ENCODE results near the gene UNC45B.
"Not testable (repeated sequence)": the region's sequence is repeated elsewhere in the genome, so short reads cannot be mapped to it uniquely, and the experiment has no call there.

UNC45B gene

GRCh38 chr17:35142467-35142796 lies 5.2 kb upstream of the UNC45B start:
- no peak overlapping the region for H3K27ac ChIP-seq (ENCODE audit: low read length)
- H3K4me3 ChIP-seq (ENCODE audit: low read length in 2 of 2): peak overlapping the region; percentile 85 to 96
- no peaks in the 10 kb centered on the region for H3K27me3 ChIP-seq (ENCODE audit: control insufficient read depth in 1 of 2, insufficient read depth in 2 of 2, low read length in 2 of 2)
- peak overlapping the region in 1 of 2 donors; percentile 76 for H3K9ac ChIP-seq (ENCODE audit: low read length in 2 of 2)
- H3K9me3 ChIP-seq (ENCODE audit: control insufficient read depth in 2 of 2, low read length in 2 of 2): no peaks in the 10 kb centered on the region
- peaks cover 12% of the 10 kb centered on the region for H3K4me1 ChIP-seq (ENCODE audit: control insufficient read depth, insufficient read depth, low read length)
- peaks cover 9 to 15% of the 10 kb centered on the region in 2 donors for H3K36me3 ChIP-seq (ENCODE audit: control insufficient read depth in 2 of 2, insufficient read depth in 2 of 2, low read length in 2 of 2)

- Histone ChIP-seq H3K9ac (ENCODE audit: low read length in 2 of 2) (no peak overlapping the region), H3K36me3 (ENCODE audit: control insufficient read depth in 2 of 2, insufficient read depth in 2 of 2, low read length in 2 of 2) (peaks cover 0 to under 1% of the 10 kb centered on the region in 2 donors), H3K9me3 (ENCODE audit: control insufficient read depth in 2 of 2, low read length in 2 of 2) (no peaks in the 10 kb centered on the region), H3K4me3 (ENCODE audit: low read length in 2 of 2) (no peak overlapping the region), H3K27me3 (ENCODE audit: control insufficient read depth in 1 of 2, insufficient read depth in 2 of 2, low read length in 2 of 2) (no peaks in the 10 kb centered on the region), H3K4me1 (ENCODE audit: control insufficient read depth, insufficient read depth, low read length) (peaks cover 14% of the 10 kb centered on the region), H3K27ac (ENCODE audit: low read length) (no peak overlapping the region)
These were observed 2.8 kb upstream of the UNC45B start for GRCh38 chr17:35144840-35145239.

GRCh38 chr17:35146214-35146833 lies 1.3 kb upstream of the UNC45B start:
- Histone ChIP-seq H3K9ac (ENCODE audit: low read length in 2 of 2) (no peak overlapping the region), H3K4me1 (ENCODE audit: control insufficient read depth, insufficient read depth, low read length) (peaks cover 10% of the 10 kb centered on the region), H3K36me3 (ENCODE audit: control insufficient read depth in 2 of 2, insufficient read depth in 2 of 2, low read length in 2 of 2) (no peaks in the 10 kb centered on the region), H3K27me3 (ENCODE audit: control insufficient read depth in 1 of 2, insufficient read depth in 2 of 2, low read length in 2 of 2) (no peaks in the 10 kb centered on the region), H3K27ac (ENCODE audit: low read length) (no peak overlapping the region), H3K9me3 (ENCODE audit: control insufficient read depth in 2 of 2, low read length in 2 of 2) (no peaks in the 10 kb centered on the region), H3K4me3 (ENCODE audit: low read length in 2 of 2) (no peak overlapping the region)

GRCh38 chr17:35148144-35148543 lies 527 bp downstream of the UNC45B start:
- Histone ChIP-seq H3K9me3 (ENCODE audit: control insufficient read depth in 2 of 2, low read length in 2 of 2) (no peaks in the 10 kb centered on the region), H3K4me1 (ENCODE audit: control insufficient read depth, insufficient read depth, low read length) (peaks cover 6% of the 10 kb centered on the region), H3K36me3 (ENCODE audit: control insufficient read depth in 2 of 2, insufficient read depth in 2 of 2, low read length in 2 of 2) (no peaks in the 10 kb centered on the region), H3K4me3 (ENCODE audit: low read length in 2 of 2) (no peak overlapping the region), H3K27ac (ENCODE audit: low read length) (no peak overlapping the region), H3K27me3 (ENCODE audit: control insufficient read depth in 1 of 2, insufficient read depth in 2 of 2, low read length in 2 of 2) (peaks cover 0 to 2% of the 10 kb centered on the region in 2 donors), H3K9ac (ENCODE audit: low read length in 2 of 2) (no peak overlapping the region)

- H3K27ac ChIP-seq (ENCODE audit: low read length): no peak overlapping the region
- no peaks in the 10 kb centered on the region for H3K9me3 ChIP-seq (ENCODE audit: control insufficient read depth in 2 of 2, low read length in 2 of 2)
- H3K9ac ChIP-seq (ENCODE audit: low read length in 2 of 2): no peak overlapping the region
- no peaks in the 10 kb centered on the region for H3K36me3 ChIP-seq (ENCODE audit: control insufficient read depth in 2 of 2, insufficient read depth in 2 of 2, low read length in 2 of 2)
- H3K4me3 ChIP-seq (ENCODE audit: low read length in 2 of 2): no peak overlapping the region
- peaks cover 0 to 2% of the 10 kb centered on the region in 2 donors for H3K27me3 ChIP-seq (ENCODE audit: control insufficient read depth in 1 of 2, insufficient read depth in 2 of 2, low read length in 2 of 2)
- H3K4me1 ChIP-seq (ENCODE audit: control insufficient read depth, insufficient read depth, low read length): peaks cover 6% of the 10 kb centered on the region
These were observed 2.3 kb downstream of the UNC45B start for GRCh38 chr17:35149941-35150340.

GRCh38 chr17:35151080-35151479 lies 3.5 kb downstream of the UNC45B start:
- not testable (repeated sequence) for H3K9ac ChIP-seq (ENCODE audit: low read length in 2 of 2); H3K4me3 ChIP-seq (ENCODE audit: low read length in 2 of 2); H3K27ac ChIP-seq (ENCODE audit: low read length); H3K27me3 ChIP-seq (ENCODE audit: control insufficient read depth in 1 of 2, insufficient read depth in 2 of 2, low read length in 2 of 2); H3K4me1 ChIP-seq (ENCODE audit: control insufficient read depth, insufficient read depth, low read length); H3K36me3 ChIP-seq (ENCODE audit: control insufficient read depth in 2 of 2, insufficient read depth in 2 of 2, low read length in 2 of 2); H3K9me3 ChIP-seq (ENCODE audit: control insufficient read depth in 2 of 2, low read length in 2 of 2)

GRCh38 chr17:35152421-35153140 lies 5.0 kb downstream of the UNC45B start:
- no peak overlapping the region for H3K4me3 ChIP-seq (ENCODE audit: low read length in 2 of 2)
- peaks cover 2% of the 10 kb centered on the region for H3K4me1 ChIP-seq (ENCODE audit: control insufficient read depth, insufficient read depth, low read length)
- no peaks in the 10 kb centered on the region for H3K9me3 ChIP-seq (ENCODE audit: control insufficient read depth in 2 of 2, low read length in 2 of 2)
- H3K27me3 ChIP-seq (ENCODE audit: control insufficient read depth in 1 of 2, insufficient read depth in 2 of 2, low read length in 2 of 2): peaks cover 0 to 2% of the 10 kb centered on the region in 2 donors
- H3K27ac ChIP-seq (ENCODE audit: low read length): no peak overlapping the region
- no peaks in the 10 kb centered on the region for H3K36me3 ChIP-seq (ENCODE audit: control insufficient read depth in 2 of 2, insufficient read depth in 2 of 2, low read length in 2 of 2)
- H3K9ac ChIP-seq (ENCODE audit: low read length in 2 of 2): no peak overlapping the region

GRCh38 chr17:35154196-35155165 lies 6.9 kb downstream of the UNC45B start:
- Histone ChIP-seq H3K4me1 (ENCODE audit: control insufficient read depth, insufficient read depth, low read length) (no peaks in the 10 kb centered on the region), H3K9ac (ENCODE audit: low read length in 2 of 2) (no peak overlapping the region), H3K9me3 (ENCODE audit: control insufficient read depth in 2 of 2, low read length in 2 of 2) (no peaks in the 10 kb centered on the region), H3K36me3 (ENCODE audit: control insufficient read depth in 2 of 2, insufficient read depth in 2 of 2, low read length in 2 of 2) (no peaks in the 10 kb centered on the region), H3K27me3 (ENCODE audit: control insufficient read depth in 1 of 2, insufficient read depth in 2 of 2, low read length in 2 of 2) (peaks cover 0 to 2% of the 10 kb centered on the region in 2 donors), H3K27ac (ENCODE audit: low read length) (no peak overlapping the region), H3K4me3 (ENCODE audit: low read length in 2 of 2) (no peak overlapping the region)

GRCh38 chr17:35155246-35155645 lies 7.6 kb downstream of the UNC45B start:
- no peaks in the 10 kb centered on the region for H3K36me3 ChIP-seq (ENCODE audit: control insufficient read depth in 2 of 2, insufficient read depth in 2 of 2, low read length in 2 of 2)
- no peaks in the 10 kb centered on the region for H3K9me3 ChIP-seq (ENCODE audit: control insufficient read depth in 2 of 2, low read length in 2 of 2)
- peaks cover 0 to 2% of the 10 kb centered on the region in 2 donors for H3K27me3 ChIP-seq (ENCODE audit: control insufficient read depth in 1 of 2, insufficient read depth in 2 of 2, low read length in 2 of 2)
- no peak overlapping the region for H3K27ac ChIP-seq (ENCODE audit: low read length)
- H3K4me3 ChIP-seq (ENCODE audit: low read length in 2 of 2): no peak overlapping the region
- no peak overlapping the region for H3K9ac ChIP-seq (ENCODE audit: low read length in 2 of 2)
- H3K4me1 ChIP-seq (ENCODE audit: control insufficient read depth, insufficient read depth, low read length): no peaks in the 10 kb centered on the region

GRCh38 chr17:35159940-35160339 lies 12.3 kb downstream of the UNC45B start:
- Histone ChIP-seq H3K4me3 (ENCODE audit: low read length in 2 of 2) (no peak overlapping the region), H3K4me1 (ENCODE audit: control insufficient read depth, insufficient read depth, low read length) (no peaks in the 10 kb centered on the region), H3K27ac (ENCODE audit: low read length) (no peak overlapping the region), H3K27me3 (ENCODE audit: control insufficient read depth in 1 of 2, insufficient read depth in 2 of 2, low read length in 2 of 2) (peaks cover 0 to 3% of the 10 kb centered on the region in 2 donors), H3K9me3 (ENCODE audit: control insufficient read depth in 2 of 2, low read length in 2 of 2) (no peaks in the 10 kb centered on the region), H3K36me3 (ENCODE audit: control insufficient read depth in 2 of 2, insufficient read depth in 2 of 2, low read length in 2 of 2) (no peaks in the 10 kb centered on the region), H3K9ac (ENCODE audit: low read length in 2 of 2) (no peak overlapping the region)
